Iris pigment epithelial cell (primary cell): ENCODE measurements around the gene MLYCD.

Experiments
- DNase-seq: peaks from one replicate; pipeline ENCODE4 v3.0.0-alpha.2; 2011; ENCODE audit warnings: low read depth

The MLYCD gene

DNA sequence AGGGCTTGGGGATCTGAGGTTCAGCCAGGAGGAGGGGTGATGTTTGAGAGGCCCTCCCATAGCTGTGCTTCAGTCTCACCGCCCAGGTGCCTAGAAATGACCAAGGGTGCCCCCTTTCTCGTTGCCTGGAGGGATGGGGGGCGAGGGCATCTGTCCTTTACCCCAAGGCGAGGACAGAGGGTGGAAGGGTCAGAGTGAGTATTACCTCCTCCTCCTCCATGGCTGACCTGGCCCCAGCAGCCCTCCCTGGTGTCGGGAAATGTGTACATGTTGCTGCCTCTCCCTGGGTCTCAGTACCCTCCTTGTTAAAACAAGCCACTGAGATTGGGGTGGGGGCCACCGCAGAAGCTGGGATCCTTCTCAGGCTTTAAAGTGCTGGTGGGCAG is 71.5 kb downstream of the MLYCD start:
- no peak for DNase-seq

DNA sequence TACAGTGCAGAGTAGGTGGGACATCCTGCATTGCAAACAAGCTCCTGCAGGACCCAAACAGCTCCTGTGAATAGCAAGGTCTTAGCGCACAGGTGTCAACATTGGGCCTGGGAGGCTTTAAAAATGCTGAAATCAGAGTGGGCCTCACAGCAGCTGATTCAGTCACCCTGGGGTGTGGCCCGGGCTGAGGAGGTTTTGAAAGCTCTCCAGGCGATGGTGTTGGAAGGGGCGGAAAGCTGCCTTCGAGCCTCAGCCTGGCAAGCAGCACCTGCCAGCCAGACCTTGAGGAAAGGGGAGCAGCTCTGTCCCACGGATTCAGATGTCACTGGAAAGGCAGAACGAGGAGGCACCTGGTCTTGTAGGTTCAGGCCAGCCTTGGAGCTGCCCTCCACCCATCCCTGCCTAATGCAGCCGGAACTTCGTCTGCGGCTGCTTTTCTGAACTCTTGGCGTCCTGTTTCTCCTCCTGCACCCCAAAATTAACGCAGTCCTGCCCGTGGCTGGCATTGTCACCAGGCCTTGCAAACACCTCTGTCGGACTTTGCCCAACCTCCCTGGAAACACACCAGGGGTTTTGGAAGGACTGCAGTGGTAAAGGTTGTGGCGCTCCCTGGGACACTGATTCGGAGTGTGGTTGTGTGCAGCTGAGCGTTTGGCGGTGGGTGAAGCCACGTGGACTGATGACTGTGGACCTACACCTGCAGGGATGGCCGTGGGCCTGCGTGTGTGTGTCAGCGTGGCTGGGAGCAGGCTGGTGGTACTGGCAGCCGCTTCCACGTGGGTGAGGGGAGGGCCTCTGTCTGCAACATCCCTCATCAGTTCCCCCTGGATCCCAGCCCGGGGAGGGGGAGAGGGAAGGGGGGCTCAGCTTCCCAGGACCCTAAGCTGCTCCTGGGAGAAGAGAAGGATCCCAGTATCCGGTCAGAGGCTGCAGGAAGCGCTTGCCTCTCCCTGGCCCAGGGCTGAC is 72.5 kb downstream of the MLYCD start:
- no peak for DNase-seq

DNA sequence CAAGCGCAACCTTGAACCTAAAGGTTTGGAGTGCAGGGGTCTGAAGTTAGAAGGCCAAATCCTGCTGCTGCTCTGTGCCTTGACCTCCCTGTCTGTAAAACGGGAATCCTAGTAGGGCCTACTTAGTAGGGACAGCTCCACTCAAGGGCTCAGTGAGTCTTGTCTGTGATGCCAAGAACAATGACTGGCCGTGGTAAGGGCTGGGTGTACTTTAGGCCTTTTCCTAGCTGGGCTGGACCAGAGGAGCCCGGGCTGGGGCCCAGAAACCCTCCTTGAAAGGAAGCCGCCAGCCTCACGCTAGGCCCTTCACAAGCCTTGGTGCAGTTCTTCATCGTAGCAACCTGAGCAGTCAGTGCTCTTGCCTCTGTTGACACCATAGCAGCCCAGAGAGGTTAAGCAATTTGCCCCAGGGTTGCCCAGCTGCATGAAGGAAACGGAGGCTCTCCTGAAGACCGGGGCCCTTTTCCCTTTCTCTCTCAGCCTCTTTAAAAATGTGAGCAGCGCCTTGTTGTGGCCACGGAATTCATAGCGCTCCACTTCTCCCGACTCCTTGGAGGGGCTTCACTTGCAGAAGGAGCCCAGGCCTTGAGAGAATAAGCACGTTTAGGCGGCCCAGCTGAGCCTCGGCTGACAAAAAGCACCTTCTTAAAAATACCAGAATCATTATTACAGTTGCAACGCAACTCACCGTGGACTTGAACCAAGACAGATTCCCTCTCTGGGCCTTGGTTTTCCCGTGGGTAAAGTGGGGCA is 73.5 kb downstream of the MLYCD start:
- no peak for DNase-seq

DNA sequence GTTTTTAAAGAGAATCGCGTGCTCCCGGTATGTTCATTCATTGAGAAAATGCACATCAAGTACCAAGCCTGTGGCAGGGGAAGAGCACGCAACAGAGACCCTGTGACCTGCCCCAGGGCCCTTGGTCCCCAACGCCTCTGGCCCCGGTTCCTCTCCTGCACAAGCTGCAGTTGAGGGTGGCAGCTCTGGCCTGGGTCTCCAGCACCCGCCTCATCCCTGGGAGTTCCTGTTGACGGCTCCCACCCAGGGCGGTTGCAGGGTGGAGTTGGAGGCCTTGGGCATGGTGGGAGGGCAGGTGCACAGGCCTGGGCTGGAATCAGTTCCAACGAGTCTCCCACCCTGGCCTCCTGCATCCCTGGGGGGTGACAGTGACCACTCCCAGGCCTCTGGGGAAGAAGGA is 74.2 kb downstream of the MLYCD start:
- DNase-seq = no peak

DNA sequence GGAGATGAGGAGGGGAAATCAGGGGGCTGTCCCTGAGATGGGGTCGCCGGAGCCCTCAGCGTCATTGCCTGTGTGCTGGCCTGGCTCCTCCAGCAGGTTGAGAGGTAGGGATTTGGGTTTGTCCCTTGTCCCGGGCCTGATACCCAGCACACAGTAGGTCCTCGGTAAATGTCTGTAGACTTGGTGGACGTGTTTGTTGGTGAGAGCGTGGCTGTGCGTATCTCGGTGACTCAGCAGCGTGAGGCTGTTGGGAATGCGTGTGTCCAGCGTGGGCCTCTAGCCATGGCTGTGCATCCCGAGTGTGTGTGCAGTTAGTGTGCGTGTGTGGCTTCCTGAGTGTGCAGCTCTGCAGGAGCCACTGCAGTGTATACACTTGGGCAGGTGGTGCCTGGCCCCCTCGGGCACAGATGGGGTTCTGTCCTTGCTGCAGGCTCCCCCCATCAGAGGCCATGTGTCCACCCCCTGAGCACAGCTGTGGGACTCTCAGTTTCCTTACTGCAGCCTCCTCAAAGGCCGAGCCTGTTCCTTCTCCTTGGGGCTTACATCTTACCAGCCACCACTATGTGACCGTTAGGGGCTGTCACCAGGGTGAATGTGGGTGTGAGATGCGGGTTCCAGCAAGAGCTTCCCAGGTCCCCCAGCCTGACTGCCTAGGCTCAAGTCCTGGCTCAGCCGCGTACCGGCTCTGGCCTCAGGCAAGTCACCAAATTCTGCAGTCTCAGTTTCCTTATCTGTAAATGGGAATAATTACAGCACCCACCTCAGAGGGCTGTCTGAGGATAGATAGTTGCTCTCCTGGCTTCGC is 74.9 kb downstream of the MLYCD start:
- no peak for DNase-seq

DNA sequence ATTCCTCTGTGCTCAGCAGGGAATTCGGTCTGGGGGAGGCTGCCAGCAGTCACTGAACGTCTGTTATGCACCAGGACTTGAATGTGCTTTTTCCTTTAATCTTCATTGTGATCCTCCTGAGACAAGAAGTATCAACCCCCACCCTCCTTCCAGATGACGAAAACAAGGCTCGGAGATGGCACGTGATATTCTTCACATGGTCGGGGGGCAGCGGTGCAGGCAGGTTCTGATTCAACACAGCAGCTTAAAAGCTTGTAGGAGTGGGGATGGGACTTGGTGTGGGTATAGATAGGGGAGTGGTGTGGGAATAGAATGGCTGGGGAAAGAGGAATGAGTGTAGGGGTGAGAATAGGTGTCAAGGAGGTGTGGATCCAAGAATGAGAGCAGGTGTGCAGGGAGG is 75.6 kb downstream of the MLYCD start:
- DNase-seq = no peak

DNA sequence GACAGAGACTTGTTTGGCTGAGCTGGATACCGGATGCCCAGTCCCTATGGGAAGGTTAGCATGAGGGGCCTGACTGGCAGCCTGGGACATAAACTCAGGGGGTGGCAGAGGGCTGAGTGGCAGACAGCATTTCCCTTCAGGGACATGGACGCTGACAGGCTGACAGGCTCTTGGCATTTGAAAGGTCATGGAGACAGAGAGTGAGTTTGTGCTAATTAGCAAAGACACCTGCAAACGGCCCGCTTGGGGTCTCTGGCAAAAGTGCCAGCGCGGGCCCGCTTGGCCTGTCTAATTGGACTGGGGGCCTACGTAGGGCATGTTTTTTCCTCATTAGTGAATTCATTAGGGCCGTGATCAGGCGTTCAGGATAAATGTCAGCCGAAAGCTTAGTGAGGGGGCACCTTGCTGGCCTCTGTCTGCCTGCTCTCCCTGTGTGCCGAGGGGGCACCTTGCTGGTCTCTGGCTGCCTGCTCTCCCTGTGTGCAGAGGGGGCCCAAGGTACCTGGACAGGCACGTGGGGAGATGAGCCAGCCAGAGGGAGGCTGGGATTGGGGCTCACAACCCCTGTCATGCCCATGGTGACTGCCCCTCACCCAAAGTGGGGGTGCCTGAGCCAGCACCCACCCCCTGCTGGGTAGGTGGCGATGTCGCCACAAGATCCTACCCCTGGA is 76.8 kb downstream of the MLYCD start:
- DNase-seq = no peak
